SJCRH30 (cell line): ENCODE results near the gene ABRACL. TPM values are rescaled to one million over a fixed set of nuclear protein-coding genes. Genes with fewer than 3 reads are reported as not detected.

ENCODE experiments used
- DNase-seq, 2 experiments: peaks; one replicate each; pipeline ENCODE4 v3.0.0-alpha.2; 2015 to 2020
- H3K27ac ChIP-seq: fragments of 250-450 bp; sonication (Bioruptor Pico); 2 replicates; pipeline ENCODE4 v1.5.1; 2020; ENCODE audit warnings: mild to moderate bottlenecking, moderate library complexity
- H3K27me3 ChIP-seq: fragments of 250-450 bp; sonication (Bioruptor Pico); 2 replicates; pipeline ENCODE4 v1.5.1; 2020; ENCODE audit warnings: mild to moderate bottlenecking, moderate library complexity
- H3K36me3 ChIP-seq: fragments of 250-450 bp; sonication (Bioruptor Pico); 2 replicates; pipeline ENCODE4 v1.5.1; 2020; ENCODE audit warnings: mild to moderate bottlenecking, moderate library complexity
- H3K4me1 ChIP-seq: fragments of 250-450 bp; sonication (Bioruptor Pico); 2 replicates; pipeline ENCODE4 v1.5.1; 2020; ENCODE audit warnings: mild to moderate bottlenecking, moderate library complexity
- H3K4me3 ChIP-seq: fragments of 250-450 bp; sonication (Bioruptor Pico); 2 replicates; pipeline ENCODE4 v1.5.1; 2020; ENCODE audit warnings: mild to moderate bottlenecking, moderate library complexity
- H3K9me3 ChIP-seq: fragments of 250-450 bp; sonication (Bioruptor Pico); replicated peaks from 2 replicates; pipeline ENCODE4 v1.5.1; 2020; ENCODE audit warnings: mild to moderate bottlenecking, moderate library complexity
- total RNA-seq: library from RNA; depleted of rRNA; stranded (reverse); fragments of >200 nt; shearing (Covaris generic); gene quantifications from 2 replicates; pipeline ENCODE4 v1.2.3, GENCODE V29; 2014

The ABRACL gene
- total RNA-seq, 1 experiment from 2014 or later = 55.0 TPM

DNA sequence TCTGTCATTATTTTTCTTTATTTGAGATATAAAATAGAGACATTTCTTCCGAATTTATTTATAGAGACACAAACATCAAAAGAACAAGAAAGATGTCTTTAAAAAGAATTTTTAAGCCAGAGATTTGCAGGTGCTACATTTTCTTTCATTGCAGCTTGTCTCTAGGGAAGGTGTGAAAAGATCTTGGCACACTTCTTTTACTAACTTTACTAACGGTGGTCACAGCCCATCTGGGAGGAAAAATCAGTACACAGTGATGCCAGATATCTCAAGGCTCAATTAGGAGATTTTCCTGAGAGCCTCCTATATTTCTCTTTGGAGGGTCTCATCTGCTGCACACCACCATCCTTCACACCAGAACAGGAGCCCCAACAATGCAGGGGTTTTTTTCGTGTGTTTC is 29.5 kb downstream of the ABRACL start:
- H3K27me3 ChIP-seq = no peaks in the 10 kb centered on the region
- no peak for DNase-seq
- no peak overlapping the region for H3K27ac ChIP-seq
- no peaks in the 10 kb centered on the region for H3K9me3 ChIP-seq
- H3K36me3 ChIP-seq = no peaks in the 10 kb centered on the region
- no peak overlapping the region for H3K4me3 ChIP-seq
- no peaks in the 10 kb centered on the region for H3K4me1 ChIP-seq

DNA sequence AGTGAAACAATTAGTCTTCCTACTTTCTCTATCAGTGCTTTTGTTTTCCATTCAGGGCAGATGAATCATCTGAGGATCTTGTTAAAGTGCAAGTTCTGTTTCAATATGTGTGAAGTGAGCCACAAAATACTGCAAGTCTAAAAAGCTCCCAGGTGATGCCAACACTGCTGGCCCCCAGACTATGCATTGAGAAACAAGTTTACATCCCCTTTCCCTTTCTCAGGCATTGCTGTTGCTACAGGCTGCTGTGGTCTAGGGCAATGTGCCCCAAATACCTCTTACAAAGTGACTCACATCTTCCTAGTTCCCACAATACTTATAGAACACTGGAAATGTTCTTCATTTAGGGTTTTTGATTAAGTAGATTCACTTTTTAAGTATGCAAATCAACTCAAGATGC is 31.8 kb downstream of the ABRACL start:
- Histone ChIP-seq H3K9me3 (no peaks in the 10 kb centered on the region), H3K4me3 (no peak overlapping the region), H3K27me3 (no peaks in the 10 kb centered on the region), H3K4me1 (no peaks in the 10 kb centered on the region), H3K36me3 (no peaks in the 10 kb centered on the region), H3K27ac (no peak overlapping the region)
- DNase-seq = no peak

DNA sequence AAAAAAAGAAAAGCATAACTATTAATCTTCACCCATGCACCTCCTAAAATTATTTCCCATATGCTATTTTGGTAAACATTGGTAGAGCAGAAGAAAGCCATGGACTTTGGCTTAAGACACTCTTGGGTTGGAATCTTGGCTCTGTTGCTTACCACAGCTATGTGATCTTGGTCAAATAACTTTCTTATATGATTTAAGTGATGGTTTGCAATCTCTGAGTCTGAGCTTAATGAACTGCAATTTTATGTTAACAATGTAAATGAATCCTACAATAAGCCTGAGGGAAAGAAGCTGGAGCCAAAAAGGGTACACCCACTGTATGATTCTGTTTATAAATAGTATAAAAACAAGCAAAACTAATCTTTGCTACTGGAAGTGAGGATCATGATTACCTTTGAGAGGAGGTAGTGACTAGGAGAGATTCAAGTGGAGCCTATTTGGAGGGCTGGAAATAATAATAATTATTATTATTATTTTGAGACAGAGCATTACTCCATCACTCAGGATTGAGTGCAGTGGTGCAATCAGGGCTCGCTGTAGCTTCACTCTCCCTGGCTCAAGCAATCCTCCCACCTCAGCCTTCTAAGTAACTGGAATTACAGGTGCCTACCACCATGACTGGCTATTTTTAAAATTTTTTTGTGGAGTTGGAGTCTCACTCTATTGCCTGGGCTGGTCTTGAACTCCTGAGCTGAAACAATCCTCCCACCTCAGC is 34.5 kb downstream of the ABRACL start:
- Histone ChIP-seq H3K4me1 (no peaks in the 10 kb centered on the region), H3K4me3 (no peak overlapping the region), H3K9me3 (no peaks in the 10 kb centered on the region), H3K27ac (no peak overlapping the region), H3K36me3 (no peaks in the 10 kb centered on the region), H3K27me3 (no peaks in the 10 kb centered on the region)
- no peak for DNase-seq

DNA sequence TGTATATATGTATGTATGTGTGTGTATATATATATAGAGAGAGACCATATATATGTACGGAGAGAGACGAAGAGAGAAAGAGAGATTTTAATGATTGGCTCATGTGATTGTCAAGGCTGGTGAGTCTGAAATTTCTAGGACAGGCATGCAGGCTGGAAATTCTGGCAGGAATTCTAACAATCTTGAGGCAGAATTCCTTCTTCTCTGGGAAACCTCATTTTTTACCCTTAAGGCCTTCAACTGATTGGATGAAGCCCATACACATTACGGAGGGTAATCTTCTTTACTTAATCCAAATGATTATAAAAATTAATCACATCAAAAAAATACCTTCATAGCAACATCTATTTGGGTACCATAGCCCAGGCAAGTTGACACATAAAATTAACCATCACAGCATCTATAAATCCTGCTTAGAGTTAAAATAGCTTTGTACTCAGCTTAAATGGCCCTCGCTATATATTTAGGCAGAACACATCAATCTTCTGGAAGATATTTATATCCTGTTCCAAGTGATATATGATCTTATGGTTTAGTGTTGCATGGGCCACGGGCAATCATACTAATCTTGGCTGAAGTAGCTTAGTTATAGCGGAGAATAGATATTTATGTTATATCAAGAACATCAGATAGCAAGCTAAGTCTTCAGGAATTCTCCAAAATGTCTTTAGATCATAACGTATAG is 36.6 kb downstream of the ABRACL start:
- Histone ChIP-seq H3K4me1 (no peaks in the 10 kb centered on the region), H3K4me3 (no peak overlapping the region), H3K27me3 (no peaks in the 10 kb centered on the region), H3K9me3 (no peaks in the 10 kb centered on the region), H3K36me3 (no peaks in the 10 kb centered on the region), H3K27ac (no peak overlapping the region)
- DNase-seq = no peak

DNA sequence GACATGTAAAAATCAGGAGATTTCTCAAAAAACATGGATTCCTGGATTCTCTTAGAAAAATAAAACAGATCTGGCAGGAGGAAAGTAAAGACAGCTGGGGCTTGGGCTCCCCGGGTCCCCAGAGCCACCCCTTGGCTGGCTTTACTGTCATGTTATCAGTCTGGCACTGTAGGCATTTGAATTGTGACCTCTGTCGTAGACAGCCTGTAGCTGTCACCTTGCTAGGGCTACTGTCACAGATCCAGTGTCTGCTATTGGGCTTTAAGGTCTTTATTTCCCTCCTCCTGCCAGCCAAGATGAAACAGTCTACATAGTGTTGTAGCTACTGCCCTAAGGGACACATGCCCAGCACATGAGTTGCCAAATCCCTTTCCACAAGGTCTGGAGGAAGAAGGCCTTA is 37.5 kb downstream of the ABRACL start:
- Histone ChIP-seq H3K27me3 (no peaks in the 10 kb centered on the region), H3K4me3 (no peak overlapping the region), H3K4me1 (no peaks in the 10 kb centered on the region), H3K27ac (no peak overlapping the region), H3K36me3 (no peaks in the 10 kb centered on the region), H3K9me3 (no peaks in the 10 kb centered on the region)
- no peak for DNase-seq

- DNase-seq = no peak
Measured at GRCh38 chr6:139068846-139069245, 40.3 kb downstream of the ABRACL start.

GRCh38 chr6:139073118-139073517 is 44.6 kb downstream of the ABRACL start:
- Histone ChIP-seq H3K36me3 (no peaks in the 10 kb centered on the region), H3K4me1 (no peaks in the 10 kb centered on the region), H3K27ac (no peak overlapping the region), H3K4me3 (no peak overlapping the region), H3K9me3 (no peaks in the 10 kb centered on the region), H3K27me3 (peaks cover 2% of the 10 kb centered on the region; the same call in 1 of the 2 replicates)
- no peak for DNase-seq

More at GRCh38 chr6:139068846-139069245, 40.3 kb downstream of the ABRACL start:
- Histone ChIP-seq H3K27ac (no peak overlapping the region), H3K4me1 (no peaks in the 10 kb centered on the region), H3K36me3 (no peaks in the 10 kb centered on the region), H3K4me3 (no peak overlapping the region), H3K27me3 (peaks cover 2% of the 10 kb centered on the region; the same call in 1 of the 2 replicates), H3K9me3 (no peaks in the 10 kb centered on the region)

- Histone ChIP-seq H3K27ac (no peak overlapping the region), H3K4me3 (no peak overlapping the region), H3K27me3 (no peaks in the 10 kb centered on the region), H3K36me3 (no peaks in the 10 kb centered on the region), H3K9me3 (no peaks in the 10 kb centered on the region), H3K4me1 (no peaks in the 10 kb centered on the region)
- DNase-seq = no peak
Measured at GRCh38 chr6:139079018-139079417, 50.5 kb downstream of the ABRACL start.

- Histone ChIP-seq H3K9me3 (no peaks in the 10 kb centered on the region), H3K36me3 (no peaks in the 10 kb centered on the region), H3K4me3 (no peak overlapping the region), H3K27ac (no peak overlapping the region), H3K4me1 (no peaks in the 10 kb centered on the region), H3K27me3 (no peaks in the 10 kb centered on the region)
- no peak for DNase-seq
Measured at GRCh38 chr6:139080255-139080920, 51.8 kb downstream of the ABRACL start.

DNA sequence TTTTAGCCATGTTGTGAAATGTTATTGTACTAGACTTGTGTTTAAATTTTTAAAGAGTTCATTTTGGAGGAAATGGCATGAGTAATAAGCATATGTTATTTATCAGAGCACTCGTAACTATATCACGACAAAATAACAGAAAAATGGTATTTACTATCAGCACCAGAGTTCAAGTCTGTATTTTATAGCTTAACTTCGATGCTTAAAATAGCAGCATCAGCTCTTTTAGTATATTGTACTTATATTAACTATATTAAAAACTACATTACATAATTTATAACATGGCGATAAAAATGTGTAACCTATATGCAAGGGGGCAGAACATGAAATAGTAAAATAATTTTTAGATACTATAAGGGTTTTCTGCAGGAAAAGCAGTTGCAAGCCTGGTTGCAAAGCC is 52.9 kb downstream of the ABRACL start:
- Histone ChIP-seq H3K4me3 (no peak overlapping the region), H3K9me3 (no peaks in the 10 kb centered on the region), H3K27ac (no peak overlapping the region), H3K36me3 (no peaks in the 10 kb centered on the region), H3K4me1 (no peaks in the 10 kb centered on the region), H3K27me3 (no peaks in the 10 kb centered on the region)
- DNase-seq = no peak

DNA sequence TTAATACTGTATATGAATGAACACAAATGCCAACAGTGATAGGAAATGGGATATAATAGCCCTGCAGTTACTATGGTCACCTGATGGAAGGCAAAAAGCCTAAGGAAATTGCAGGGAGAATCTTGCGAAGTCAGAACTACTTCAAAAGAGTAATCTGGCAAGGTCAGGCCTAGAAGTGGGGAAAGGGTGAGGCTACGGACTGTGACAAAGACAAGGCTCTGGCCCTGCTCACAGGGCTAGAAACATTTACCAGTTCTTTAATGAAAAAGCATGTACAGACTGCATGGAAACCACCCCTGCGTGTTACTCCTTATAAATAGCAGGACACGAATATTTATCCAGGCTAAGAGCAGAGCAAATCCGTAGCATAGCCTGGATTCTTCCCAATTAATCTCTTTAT is 53.8 kb downstream of the ABRACL start:
- H3K36me3 ChIP-seq = no peaks in the 10 kb centered on the region
- no peaks in the 10 kb centered on the region for H3K27me3 ChIP-seq
- no peak for DNase-seq
- no peak overlapping the region for H3K4me3 ChIP-seq
- no peak overlapping the region for H3K27ac ChIP-seq
- no peaks in the 10 kb centered on the region for H3K9me3 ChIP-seq
- H3K4me1 ChIP-seq = no peaks in the 10 kb centered on the region

- Histone ChIP-seq H3K27me3 (no peaks in the 10 kb centered on the region), H3K36me3 (no peaks in the 10 kb centered on the region), H3K9me3 (no peaks in the 10 kb centered on the region), H3K4me1 (no peaks in the 10 kb centered on the region), H3K4me3 (no peak overlapping the region), H3K27ac (no peak overlapping the region)
- no peak for DNase-seq
Measured at GRCh38 chr6:139091826-139092225, 63.3 kb downstream of the ABRACL start.
